GM12892 (cell line): ENCODE results near the gene AP3D1.

Source experiments
- DNase-seq: peaks from one replicate; pipeline ENCODE4 v3.0.0; 2011; ENCODE audit not compliant: insufficient read length
- FAIRE-seq: peaks from 2 replicates; lab custom pipeline; 2011; peaks lifted over from hg19 to GRCh38; lab: Jason Lieb, UNC
- POLR2A ChIP-seq: IDR thresholded peaks from 2 replicates; pipeline ENCODE4 v1.6.1; 2011; ENCODE audit warnings: low read depth, low read length, control low read depth
- POLR2AphosphoS5 ChIP-seq: IDR thresholded peaks from 2 replicates; pipeline ENCODE4 v1.6.1; 2011; ENCODE audit warnings: low read depth, low read length, control low read depth
- TAF1 ChIP-seq: IDR thresholded peaks from 2 replicates; pipeline ENCODE4 v1.6.1; 2011; ENCODE audit warnings: low read depth, mild to moderate bottlenecking, control low read depth, low read length, borderline replicate concordance

AP3D1 gene

GRCh38 chr19:2070986-2071673 lies 80.2 kb downstream of the AP3D1 start:
- DNase-seq: no peak
- TF ChIP-seq POLR2A (peak; percentile 60; the same call in 1 of the 2 replicates), POLR2AphosphoS5 (peak; percentile 53), TAF1 (no peak)
- FAIRE-seq: no peak

- DNase-seq (no peak), FAIRE-seq (no peak)
- no peak for TF ChIP-seq TAF1
- TF ChIP-seq POLR2AphosphoS5: no peak; the same call in 1 of the 2 replicates
- TF ChIP-seq POLR2A: no peak
Measured at GRCh38 chr19:2070436-2070827, 80.9 kb downstream of the AP3D1 start.

GRCh38 chr19:2064788-2065524 lies 86.4 kb downstream of the AP3D1 start:
- TF ChIP-seq TAF1 (no peak), POLR2AphosphoS5 (no peak), POLR2A (no peak)
- DNase-seq (no peak), FAIRE-seq (no peak)

- FAIRE-seq (no peak), DNase-seq (no peak)
- TF ChIP-seq POLR2A (no peak), POLR2AphosphoS5 (no peak), TAF1 (no peak)
Measured at GRCh38 chr19:2064395-2064787, 87.0 kb downstream of the AP3D1 start.

- TF ChIP-seq TAF1: no peak
- TF ChIP-seq POLR2AphosphoS5: no peak
- no peak for TF ChIP-seq POLR2A
- peak; percentile 71 for FAIRE-seq
- DNase-seq: no peak
Measured at GRCh38 chr19:2063824-2064223, 87.5 kb downstream of the AP3D1 start.

GRCh38 chr19:2062770-2063169 lies 88.6 kb downstream of the AP3D1 start:
- TF ChIP-seq POLR2AphosphoS5 (no peak), POLR2A (no peak), TAF1 (no peak)
- FAIRE-seq (no peak), DNase-seq (no peak)

- no peak for TF ChIP-seq POLR2AphosphoS5
- no peak for DNase-seq
- FAIRE-seq: peak; percentile 44
Measured at GRCh38 chr19:2062389-2062729, 89.0 kb downstream of the AP3D1 start.

GRCh38 chr19:2061495-2062388 lies 89.6 kb downstream of the AP3D1 start:
- FAIRE-seq (peak; percentile 99), DNase-seq (peak; percentile 98)
- TF ChIP-seq POLR2A: peak; percentile 71; the same call in 1 of the 2 replicates
- TF ChIP-seq POLR2AphosphoS5: no peak
- 0 out of 2 replicates have a peak, but pooled peaks have one; percentile 41 for TF ChIP-seq TAF1

GRCh38 chr19:2060884-2061494 lies 90.4 kb downstream of the AP3D1 start:
- TF ChIP-seq POLR2AphosphoS5 (no peak), POLR2A (no peak; the same call in 1 of the 2 replicates), TAF1 (no peak)
- no peak for FAIRE-seq
- DNase-seq: no peak

GRCh38 chr19:2059422-2060201 lies 91.8 kb downstream of the AP3D1 start:
- FAIRE-seq (no peak), DNase-seq (no peak)
- TF ChIP-seq POLR2AphosphoS5 (no peak), TAF1 (no peak), POLR2A (no peak)

- DNase-seq (no peak), FAIRE-seq (no peak)
- TF ChIP-seq POLR2AphosphoS5: no peak
- TF ChIP-seq TAF1: no peak
- TF ChIP-seq POLR2A: no peak
Measured at GRCh38 chr19:2058570-2059421, 92.6 kb downstream of the AP3D1 start.
